Astrocyte (in vitro differentiated cells and primary cell): ENCODE measurements around the gene HEMK1. TPM values are rescaled to one million over a fixed set of nuclear protein-coding genes. Genes with fewer than 3 reads are reported as not detected.

Experiments
- DNase-seq: peaks from one replicate; pipeline ENCODE4 v3.0.0-alpha.2; 2010; ENCODE audit warnings: low read depth
- FAIRE-seq: peaks from 2 replicates; lab custom pipeline; 2011; peaks lifted over from hg19 to GRCh38; lab: Jason Lieb, UNC
- H2AFZ ChIP-seq: 2 replicates; pipeline ENCODE4 v1.6.0; 2012; ENCODE audit warnings: low read depth, low read length, inconsistent platforms
- H3K27ac ChIP-seq: 2 replicates; pipeline ENCODE4 v1.5.1; 2011; ENCODE audit warnings: low read depth, low read length, inconsistent platforms
- H3K27me3 ChIP-seq: 2 replicates; pipeline ENCODE4 v1.6.0; 2011; ENCODE audit warnings: low read length, inconsistent platforms; ENCODE audit not compliant: insufficient read depth
- H3K36me3 ChIP-seq: 2 replicates; pipeline ENCODE4 v1.5.1; 2011; ENCODE audit warnings: low read length, inconsistent platforms; ENCODE audit not compliant: insufficient read depth
- H3K4me1 ChIP-seq: 2 replicates; pipeline ENCODE4 v1.5.1; 2011; ENCODE audit warnings: low read length, inconsistent platforms; ENCODE audit not compliant: insufficient read depth
- H3K4me2 ChIP-seq: 2 replicates; pipeline ENCODE4 v1.6.0; 2012; ENCODE audit warnings: low read length, inconsistent platforms
- H3K4me3 ChIP-seq: 2 replicates; pipeline ENCODE4 v1.5.1; 2011; ENCODE audit warnings: low read depth, mild to moderate bottlenecking, low read length, inconsistent platforms; ENCODE audit not compliant: insufficient read depth
- H3K79me2 ChIP-seq: 2 replicates; pipeline ENCODE4 v1.6.0; 2012; ENCODE audit warnings: mild to moderate bottlenecking, low read length, inconsistent platforms; ENCODE audit not compliant: insufficient read depth
- H3K9ac ChIP-seq: 2 replicates; pipeline ENCODE4 v1.6.0; 2012; ENCODE audit warnings: mild to moderate bottlenecking, low read length, inconsistent platforms
- H3K9me3 ChIP-seq: 2 replicates; pipeline ENCODE4 v1.5.1; 2012; ENCODE audit warnings: low read depth, mild to moderate bottlenecking, low read length, inconsistent platforms; ENCODE audit not compliant: insufficient read depth
- H4K20me1 ChIP-seq: 2 replicates; pipeline ENCODE4 v1.6.0; 2012; ENCODE audit warnings: low read length, inconsistent platforms; ENCODE audit not compliant: insufficient read depth
- H3K27ac Mint-ChIP-seq: one replicate; pipeline ENCODE4 v1.8.0; 2021; ENCODE audit warnings: mild to moderate bottlenecking, mixed read lengths; ENCODE audit not compliant: unreplicated experiment
- H3K27me3 Mint-ChIP-seq: one replicate; pipeline ENCODE4 v1.8.0; 2021; ENCODE audit warnings: low read depth, mixed read lengths; ENCODE audit not compliant: unreplicated experiment
- H3K36me3 Mint-ChIP-seq: one replicate; pipeline ENCODE4 v1.8.0; 2021; ENCODE audit warnings: low read depth, mixed read lengths; ENCODE audit not compliant: unreplicated experiment
- H3K4me1 Mint-ChIP-seq: one replicate; pipeline ENCODE4 v1.8.0; 2021; ENCODE audit warnings: low read depth, mixed read lengths; ENCODE audit not compliant: unreplicated experiment
- H3K4me3 Mint-ChIP-seq: one replicate; pipeline ENCODE4 v1.8.0; 2021; ENCODE audit warnings: mild to moderate bottlenecking, moderate library complexity, mixed read lengths; ENCODE audit not compliant: unreplicated experiment
- H3K9me3 Mint-ChIP-seq: one replicate; pipeline ENCODE4 v1.8.0; 2021; ENCODE audit warnings: mild to moderate bottlenecking, mixed read lengths; ENCODE audit not compliant: unreplicated experiment
- CTCF ChIP-seq: IDR thresholded peaks from 2 replicates; pipeline ENCODE4 v1.5.1; 2011; ENCODE audit warnings: low read depth, mild to moderate bottlenecking, inconsistent platforms, low read length, moderate library complexity; ENCODE audit not compliant: insufficient read depth
- EZH2 ChIP-seq: IDR thresholded peaks from 2 replicates; pipeline ENCODE4 v1.6.1; 2012; ENCODE audit warnings: mild to moderate bottlenecking, low read length, inconsistent platforms; ENCODE audit not compliant: insufficient read depth
- total RNA-seq: library from RNA; stranded (reverse); gene quantifications from 2 replicates; pipeline ENCODE4 v1.2.1, GENCODE V29; 2021

The HEMK1 gene
- total RNA-seq, 1 donor from 2014 or later: 13.6 TPM

- peaks cover 3% of the 10 kb centered on the region for H3K27me3 ChIP-seq
- no peak overlapping the region for H3K27ac Mint-ChIP-seq
- FAIRE-seq: no peak
- no peak overlapping the region for H2AFZ ChIP-seq
- no peak overlapping the region for H3K4me3 ChIP-seq
- no peaks in the 10 kb centered on the region for H3K36me3 Mint-ChIP-seq
- no peak for TF ChIP-seq CTCF
- no peak for TF ChIP-seq EZH2
- peaks cover 12% of the 10 kb centered on the region for H3K4me1 Mint-ChIP-seq
- peaks cover 12% of the 10 kb centered on the region for H3K27me3 Mint-ChIP-seq
- H3K4me3 Mint-ChIP-seq: no peak overlapping the region
- H4K20me1 ChIP-seq: no peaks in the 10 kb centered on the region
- H3K4me2 ChIP-seq: no peak overlapping the region
- no peaks in the 10 kb centered on the region for H3K4me1 ChIP-seq
- no peak for DNase-seq
- H3K27ac ChIP-seq: no peak overlapping the region
- no peaks in the 10 kb centered on the region for H3K9me3 Mint-ChIP-seq
- H3K9ac ChIP-seq: no peak overlapping the region
- no peaks in the 10 kb centered on the region for H3K9me3 ChIP-seq
- H3K79me2 ChIP-seq: no peaks in the 10 kb centered on the region
- no peaks in the 10 kb centered on the region for H3K36me3 ChIP-seq
Measured at GRCh38 chr3:50588759-50589433, 19.6 kb downstream of the HEMK1 start.

- peaks cover 3% of the 10 kb centered on the region for H3K27me3 ChIP-seq
- no peak overlapping the region for H3K9ac ChIP-seq
- H2AFZ ChIP-seq: no peak overlapping the region
- no peaks in the 10 kb centered on the region for H3K9me3 ChIP-seq
- no peak for FAIRE-seq
- no peaks in the 10 kb centered on the region for H3K4me1 ChIP-seq
- no peak for TF ChIP-seq CTCF
- no peak for TF ChIP-seq EZH2
- Mint-ChIP-seq H3K4me3 (no peak overlapping the region), H3K27me3 (peaks cover 25% of the 10 kb centered on the region), H3K27ac (no peak overlapping the region), H3K4me1 (peaks cover 5% of the 10 kb centered on the region), H3K36me3 (no peaks in the 10 kb centered on the region), H3K9me3 (no peaks in the 10 kb centered on the region)
- no peaks in the 10 kb centered on the region for H4K20me1 ChIP-seq
- H3K79me2 ChIP-seq: no peaks in the 10 kb centered on the region
- H3K4me2 ChIP-seq: no peak overlapping the region
- no peak for DNase-seq
- H3K27ac ChIP-seq: no peak overlapping the region
- no peak overlapping the region for H3K4me3 ChIP-seq
- no peaks in the 10 kb centered on the region for H3K36me3 ChIP-seq
Measured at GRCh38 chr3:50591196-50591741, 21.9 kb downstream of the HEMK1 start.

- no peak overlapping the region for H3K4me2 ChIP-seq
- Mint-ChIP-seq H3K27ac (no peak overlapping the region), H3K4me1 (peaks cover under 1% of the 10 kb centered on the region), H3K4me3 (no peak overlapping the region), H3K27me3 (peaks cover 24% of the 10 kb centered on the region), H3K36me3 (no peaks in the 10 kb centered on the region), H3K9me3 (no peaks in the 10 kb centered on the region)
- no peak overlapping the region for H2AFZ ChIP-seq
- no peak overlapping the region for H3K9ac ChIP-seq
- H3K27me3 ChIP-seq: peaks cover 3% of the 10 kb centered on the region
- H3K79me2 ChIP-seq: no peaks in the 10 kb centered on the region
- no peaks in the 10 kb centered on the region for H4K20me1 ChIP-seq
- TF ChIP-seq CTCF (no peak), EZH2 (no peak)
- FAIRE-seq: no peak
- no peaks in the 10 kb centered on the region for H3K4me1 ChIP-seq
- no peaks in the 10 kb centered on the region for H3K36me3 ChIP-seq
- no peak overlapping the region for H3K4me3 ChIP-seq
- no peak overlapping the region for H3K27ac ChIP-seq
- no peak for DNase-seq
- no peaks in the 10 kb centered on the region for H3K9me3 ChIP-seq
Measured at GRCh38 chr3:50592568-50592967, 23.2 kb downstream of the HEMK1 start.
